H1 (cell line): Measurements from ENCODE around the gene MID1. TPM values are rescaled to one million over a fixed set of nuclear protein-coding genes. Genes with fewer than 3 reads are reported as not detected.

ENCODE experiments used
- CTCF ChIA-PET: fragments of 300-600 bp; sonication (Branson Sonifier 250); formaldehyde crosslinking; loops from one replicate; lab custom pipeline; 2021; ENCODE audit not compliant: partially characterized antibody; lab: Charles Lee
- POLR2A ChIA-PET: fragments of 300-600 bp; sonication (Branson Sonifier 250); formaldehyde crosslinking; loops from one replicate; lab custom pipeline; 2021; ENCODE audit warnings: inconsistent platforms; ENCODE audit not compliant: partially characterized antibody; lab: Charles Lee
- DNase-seq, 2 experiments: peaks; one replicate each; pipeline versions ENCODE4 v3.0.0 to v3.0.0-alpha.2; 2010 to 2022; ENCODE audit warnings: low spot score in 2 of 2, low read depth in 1 of 2, mixed read lengths in 1 of 2
- FAIRE-seq: peaks from 2 replicates; lab custom pipeline; 2011; peaks lifted over from hg19 to GRCh38; lab: Jason Lieb, UNC
- H2AFZ ChIP-seq: 2 replicates; pipeline ENCODE4 v1.8.1; 2012; ENCODE audit warnings: low read length, inconsistent platforms
- H2AK5ac ChIP-seq: 2 replicates; pipeline ENCODE4 v1.6.1; 2013; ENCODE audit warnings: low read depth, low read length
- H2BK120ac ChIP-seq: replicated peaks from 2 replicates; pipeline ENCODE3; 2013; ENCODE audit warnings: low read depth, low read length, inconsistent platforms
- H2BK12ac ChIP-seq: 2 replicates; pipeline ENCODE4 v1.6.1; 2013; ENCODE audit warnings: low read depth, low read length
- H2BK15ac ChIP-seq: 2 replicates; pipeline ENCODE4 v1.6.1; 2013; ENCODE audit warnings: low read length
- H2BK20ac ChIP-seq: 2 replicates; pipeline ENCODE4 v1.6.1; 2013; ENCODE audit warnings: low read length
- H2BK5ac ChIP-seq: 2 replicates; pipeline ENCODE4 v1.6.1; 2013; ENCODE audit warnings: low read depth, low read length
- H3K14ac ChIP-seq: 2 replicates; pipeline ENCODE4 v1.6.1; 2013; ENCODE audit warnings: inconsistent platforms; ENCODE audit not compliant: insufficient read length
- H3K18ac ChIP-seq: 2 replicates; pipeline ENCODE4 v1.6.1; 2013; ENCODE audit warnings: low read length; ENCODE audit errors: extremely low read depth
- H3K23ac ChIP-seq: 2 replicates; pipeline ENCODE4 v1.6.1; 2013; ENCODE audit warnings: inconsistent platforms; ENCODE audit not compliant: insufficient read length
- H3K23me2 ChIP-seq: 2 replicates; pipeline ENCODE4 v1.6.1; 2013; ENCODE audit warnings: low read depth, low read length
- H3K27ac ChIP-seq: 2 replicates; pipeline ENCODE4 v1.6.1; 2011; ENCODE audit warnings: low read depth, low read length, inconsistent platforms
- H3K27me3 ChIP-seq, 4 experiments: replicated peaks in 1 of 4; 1 replicate in 1 of 4; 2 replicates in 3 of 4; pipeline versions ENCODE4 v1.6.1 to v1.8.1; 2011 to 2013; ENCODE audit warnings: low read length in 3 of 4, mild to moderate bottlenecking in 3 of 4, inconsistent platforms in 2 of 4, mixed read lengths in 2 of 4, moderate library complexity in 1 of 4; ENCODE audit not compliant: control insufficient read depth in 3 of 4, insufficient read depth in 3 of 4; ENCODE audit errors: extremely low read depth in 1 of 4
- H3K36me3 ChIP-seq, 4 experiments: 2 replicates each; pipeline versions ENCODE4 v1.6.1 to v1.8.1; 2011 to 2013; ENCODE audit warnings: mild to moderate bottlenecking in 4 of 4, low read length in 3 of 4, moderate library complexity in 2 of 4, control low read depth in 1 of 4, inconsistent platforms in 1 of 4; ENCODE audit not compliant: insufficient read depth in 4 of 4, control insufficient read depth in 2 of 4
- H3K4ac ChIP-seq: replicated peaks from 2 replicates; pipeline ENCODE3; 2013; ENCODE audit warnings: low read length, low read depth, mixed read lengths, inconsistent platforms; ENCODE audit not compliant: insufficient read length
- H3K4me1 ChIP-seq, 4 experiments: replicated peaks in 1 of 4; 1 replicate in 1 of 4; 2 replicates in 3 of 4; pipeline versions ENCODE4 v1.6.1 to v1.8.1; 2011 to 2013; ENCODE audit warnings: low read length in 3 of 4, inconsistent platforms in 2 of 4, mixed read lengths in 1 of 4; ENCODE audit not compliant: insufficient read depth in 4 of 4, control insufficient read depth in 3 of 4
- H3K4me2 ChIP-seq, 2 experiments: 2 replicates each; pipeline versions ENCODE4 v1.6.1 to v1.8.1; 2011 to 2013; ENCODE audit warnings: low read depth in 2 of 2, low read length in 2 of 2, control low read depth in 1 of 2, inconsistent platforms in 1 of 2, mild to moderate bottlenecking in 1 of 2; ENCODE audit not compliant: insufficient read depth in 1 of 2
- H3K4me3 ChIP-seq, 4 experiments: fragments of 200-600, 300-600 bp in 1 of 4; sonication (generic), shearing (Covaris generic), sonication (Bioruptor Twin) in 1 of 4; 2 replicates each; pipeline versions ENCODE4 v1.5.1 to v1.8.1; 2011 to 2016; ENCODE audit warnings: low read length in 4 of 4, low read depth in 3 of 4, control low read depth in 2 of 4, inconsistent platforms in 2 of 4, mild to moderate bottlenecking in 2 of 4, mixed read lengths in 1 of 4, moderate library complexity in 1 of 4; ENCODE audit not compliant: insufficient read depth in 2 of 4; ENCODE audit errors: extremely low read depth in 1 of 4
- H3K56ac ChIP-seq: replicated peaks from 2 replicates; pipeline ENCODE3; 2013; ENCODE audit warnings: low read depth, mild to moderate bottlenecking, mixed read lengths, low read length, inconsistent platforms; ENCODE audit not compliant: insufficient read length
- H3K79me1 ChIP-seq: 2 replicates; pipeline ENCODE4 v1.6.1; 2013; ENCODE audit warnings: low read depth, low read length, control low read depth
- H3K79me2 ChIP-seq, 2 experiments: 2 replicates each; pipeline versions ENCODE4 v1.6.1 to v1.8.1; 2012 to 2013; ENCODE audit warnings: low read length in 2 of 2, mild to moderate bottlenecking in 2 of 2, inconsistent platforms in 1 of 2; ENCODE audit not compliant: insufficient read depth in 2 of 2, control insufficient read depth in 1 of 2
- H3K9ac ChIP-seq, 4 experiments: replicated peaks in 1 of 4; 1 replicate in 1 of 4; 2 replicates in 3 of 4; pipeline versions ENCODE4 v1.6.1 to v1.8.1; 2011 to 2013; ENCODE audit warnings: low read depth in 3 of 4, low read length in 3 of 4, control low read depth in 2 of 4, mild to moderate bottlenecking in 2 of 4, moderate library complexity in 2 of 4, inconsistent platforms in 1 of 4; ENCODE audit errors: extremely low read depth in 1 of 4
- H3K9me3 ChIP-seq, 2 experiments: 2 replicates each; pipeline versions ENCODE4 v1.6.1 to v1.8.1; 2012 to 2013; ENCODE audit warnings: mild to moderate bottlenecking in 2 of 2, moderate library complexity in 2 of 2, control low read depth in 1 of 2, inconsistent platforms in 1 of 2, low read depth in 1 of 2, low read length in 1 of 2, mixed read lengths in 1 of 2; ENCODE audit not compliant: insufficient read depth in 2 of 2
- H4K20me1 ChIP-seq, 2 experiments: replicated peaks in 1 of 2; 2 replicates each; pipeline versions ENCODE3 to v1.8.1; 2011 to 2013; ENCODE audit warnings: inconsistent platforms in 2 of 2, low read length in 2 of 2, mild to moderate bottlenecking in 1 of 2; ENCODE audit not compliant: insufficient read depth in 2 of 2, control insufficient read depth in 1 of 2
- H4K5ac ChIP-seq: 2 replicates; pipeline ENCODE4 v1.6.1; 2013; ENCODE audit warnings: low read length, low read depth, mixed read lengths, inconsistent platforms; ENCODE audit not compliant: insufficient read length
- H4K8ac ChIP-seq: 2 replicates; pipeline ENCODE4 v1.8.0; 2013; ENCODE audit warnings: mild to moderate bottlenecking, moderate library complexity, low read length, inconsistent platforms; ENCODE audit not compliant: insufficient read depth; ENCODE audit errors: extremely low read depth
- H4K91ac ChIP-seq: replicated peaks from 2 replicates; pipeline ENCODE3; 2013; ENCODE audit warnings: low read length, mixed read lengths, inconsistent platforms; ENCODE audit not compliant: insufficient read length
- GABPA ChIP-seq: IDR thresholded peaks from 2 replicates; pipeline ENCODE4 v1.6.1; 2011; ENCODE audit warnings: mild to moderate bottlenecking, low read length, moderate library complexity, borderline replicate concordance; ENCODE audit not compliant: insufficient read depth
- HDAC6 ChIP-seq: IDR thresholded peaks from one replicate; pipeline ENCODE4 v1.7.1; 2012; ENCODE audit warnings: low read depth, mild to moderate bottlenecking, inconsistent platforms, low read length, moderate library complexity
- KDM5A ChIP-seq: fragments of 200-600 bp; IDR thresholded peaks from 2 replicates; pipeline ENCODE4 v1.7.1; 2012; ENCODE audit warnings: mild to moderate bottlenecking, low read length, inconsistent platforms, mixed read lengths
- RXRA ChIP-seq: IDR thresholded peaks from 2 replicates; pipeline ENCODE4 v1.6.1; 2011; ENCODE audit warnings: low read depth, mild to moderate bottlenecking, low read length, moderate library complexity; ENCODE audit not compliant: insufficient read depth
- SP1 ChIP-seq: IDR thresholded peaks from 2 replicates; pipeline ENCODE4 v1.6.1; 2011; ENCODE audit warnings: low read depth, low read length
- SP4 ChIP-seq: IDR thresholded peaks from 2 replicates; pipeline ENCODE4 v1.6.1; 2012; ENCODE audit warnings: low read length, inconsistent platforms
- SUZ12 ChIP-seq: fragments of 200-600 bp; sonication (generic); IDR thresholded peaks from 2 replicates; pipeline ENCODE4 v1.6.1; 2012; ENCODE audit warnings: mild to moderate bottlenecking, inconsistent platforms, low read length, moderate library complexity, mixed read lengths
- USF2 ChIP-seq: IDR thresholded peaks from 2 replicates; pipeline ENCODE4 v1.6.1; 2011; ENCODE audit warnings: low read length, improper control_type of control experiment
- ZNF274 ChIP-seq: IDR thresholded peaks from 2 replicates; pipeline ENCODE4 v1.7.0; 2012; ENCODE audit warnings: low read length, borderline replicate concordance; ENCODE audit errors: extremely low read depth
- WGBS, 2 experiments: shearing (Covaris generic) in 1 of 2; methylation state at CpG; one replicate each; pipeline versions ENCODE4 v1.1.6 to v1.1.7; 2013 to 2015; ENCODE audit warnings: low lambda C conversion rate in 2 of 2, mixed read lengths in 2 of 2, inconsistent platforms in 1 of 2, low coverage in 1 of 2, missing lambda C conversion rate in 1 of 2; ENCODE audit not compliant: insufficient replicate concordance in 2 of 2, insufficient coverage in 1 of 2, insufficient read length in 1 of 2; ENCODE audit errors: extremely low coverage in 1 of 2, missing lambda C conversion rate in 1 of 2; 5-methylcytosine and 5-hydroxymethylcytosine counted together
- polyA plus RNA-seq, 7 experiments: library from polyadenylated mRNA; depleted of rRNA in 3 of 7; stranded (reverse) in 5 of 7; unstranded in 2 of 7; fragments of >200 nt in 5 of 7; fragments of 200-250 nt in 2 of 7; gene quantifications; 1 replicate in 5 of 7; 2 replicates in 1 of 7; 4 replicates in 1 of 7; pipeline versions ENCODE4 v1.2.1 to v1.2.3, GENCODE V29; 2011 to 2013; ENCODE audit warnings: missing spikeins in 2 of 7, mixed read lengths in 2 of 7
- total RNA-seq: library from RNA; stranded (reverse); fragmentation: NEBNext Ultra II Directional; extraction: Animal tissue kit (Norgen Biotek cat#: 25700); gene quantifications from 2 replicates; pipeline ENCODE4 v1.2.1, GENCODE V29; 2021
- TF ChIP-seq, protein P1 (sequence below): IDR thresholded peaks from 2 replicates; pipeline ENCODE4 v1.6.1; 2012; ENCODE audit warnings: low read length, inconsistent platforms
- TF ChIP-seq, protein P2 (sequence below): IDR thresholded peaks from 2 replicates; pipeline ENCODE4 v1.6.1; 2011; ENCODE audit warnings: low read depth, mild to moderate bottlenecking, low read length; ENCODE audit not compliant: insufficient read depth

Gene MID1
- total and polyA plus RNA-seq, 2 of the 8 experiments (the other 6 are each of a cell fraction or from before 2014, with no cell fraction given) = 12.9 to 54.3 TPM

- no peak overlapping the region for H3K27ac ChIP-seq
- no peak overlapping the region for H3K23ac ChIP-seq
- H3K4me1 ChIP-seq = peaks cover 0 to 15% (median 4%) of the 10 kb centered on the region in 4 experiments; a peak in 4 of 7 replicates
- no peaks in the 10 kb centered on the region for H3K27me3 ChIP-seq
- no peak overlapping the region; a peak in 1 of 4 replicates for H3K4me2 ChIP-seq
- H3K36me3 ChIP-seq = no peaks in the 10 kb centered on the region
- H4K5ac ChIP-seq = no peak overlapping the region
- no peak overlapping the region for H2AFZ ChIP-seq
- no peak overlapping the region for H3K4ac ChIP-seq
- H3K9me3 ChIP-seq = no peaks in the 10 kb centered on the region
- H3K79me2 ChIP-seq = peaks cover 0 to 12% of the 10 kb centered on the region in 2 experiments; a peak in 1 of 4 replicates
- ChIA-PET CTCF (no interaction called here), POLR2A (no interaction called here)
- no peak for DNase-seq
- H2BK120ac ChIP-seq = no peak overlapping the region
- 91% methylated on average over 2 of the region's 2 CpGs; no CpG with 5 or more reads in 1 of the 2 experiments for WGBS, 2 experiments
- H2BK12ac ChIP-seq = no peak overlapping the region
- peak; percentile 28 for FAIRE-seq
- H3K23me2 ChIP-seq = no peaks in the 10 kb centered on the region
- no peak overlapping the region for H2BK20ac ChIP-seq
- H3K14ac ChIP-seq = no peak overlapping the region
- no peak overlapping the region for H2BK15ac ChIP-seq
- no peak overlapping the region for H3K56ac ChIP-seq
- peak overlapping the region; percentile 56 for H4K91ac ChIP-seq
- H3K4me3 ChIP-seq = no peak overlapping the region
- no peak overlapping the region for H3K9ac ChIP-seq
- no peaks in the 10 kb centered on the region for H4K20me1 ChIP-seq
- no peak overlapping the region for H4K8ac ChIP-seq
- peak overlapping the region; percentile 56; the same call in 1 of the 2 replicates for H2BK5ac ChIP-seq
- no peaks in the 10 kb centered on the region for H3K79me1 ChIP-seq
- no peak overlapping the region for H3K18ac ChIP-seq
- H2AK5ac ChIP-seq = no peak overlapping the region
- TF ChIP-seq USF2 (no peak), SP1 (no peak), RXRA (no peak), ZNF274 (no peak), HDAC6 (no peak), GABPA (no peak), KDM5A (no peak), SUZ12 (no peak), SP4 (no peak)
- TF ChIP-seq, protein P1, sequence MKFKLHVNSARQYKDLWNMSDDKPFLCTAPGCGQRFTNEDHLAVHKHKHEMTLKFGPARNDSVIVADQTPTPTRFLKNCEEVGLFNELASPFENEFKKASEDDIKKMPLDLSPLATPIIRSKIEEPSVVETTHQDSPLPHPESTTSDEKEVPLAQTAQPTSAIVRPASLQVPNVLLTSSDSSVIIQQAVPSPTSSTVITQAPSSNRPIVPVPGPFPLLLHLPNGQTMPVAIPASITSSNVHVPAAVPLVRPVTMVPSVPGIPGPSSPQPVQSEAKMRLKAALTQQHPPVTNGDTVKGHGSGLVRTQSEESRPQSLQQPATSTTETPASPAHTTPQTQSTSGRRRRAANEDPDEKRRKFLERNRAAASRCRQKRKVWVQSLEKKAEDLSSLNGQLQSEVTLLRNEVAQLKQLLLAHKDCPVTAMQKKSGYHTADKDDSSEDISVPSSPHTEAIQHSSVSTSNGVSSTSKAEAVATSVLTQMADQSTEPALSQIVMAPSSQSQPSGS = no peak
- TF ChIP-seq, protein P2, sequence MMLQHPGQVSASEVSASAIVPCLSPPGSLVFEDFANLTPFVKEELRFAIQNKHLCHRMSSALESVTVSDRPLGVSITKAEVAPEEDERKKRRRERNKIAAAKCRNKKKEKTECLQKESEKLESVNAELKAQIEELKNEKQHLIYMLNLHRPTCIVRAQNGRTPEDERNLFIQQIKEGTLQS = no peak
Observed at GRCh38 chrX:10507876-10508275, 112.5 kb downstream of the MID1 start.
